Activated naive CD4-positive, alpha-beta T cell treated with anti-CD3 and anti-CD28 coated beads, Interleukin-2, amount 50 U/mL, for 24 hours (primary cell): ENCODE results near the gene TMEM132D.

Experiments used
- H3K27ac Mint-ChIP-seq: one replicate; pipeline ENCODE4 v1.8.0; 2021; ENCODE audit warnings: mild to moderate bottlenecking, mixed read lengths
- H3K27me3 Mint-ChIP-seq: one replicate; pipeline ENCODE4 v1.8.0; 2021; ENCODE audit warnings: mixed read lengths
- H3K36me3 Mint-ChIP-seq: one replicate; pipeline ENCODE4 v1.8.0; 2021; ENCODE audit warnings: mixed read lengths
- H3K4me1 Mint-ChIP-seq: one replicate; pipeline ENCODE4 v1.8.0; 2021; ENCODE audit warnings: mixed read lengths
- H3K4me3 Mint-ChIP-seq: one replicate; pipeline ENCODE4 v1.8.0; 2021; ENCODE audit warnings: mild to moderate bottlenecking, mixed read lengths
- H3K9me3 Mint-ChIP-seq: one replicate; pipeline ENCODE4 v1.8.0; 2021; ENCODE audit warnings: mixed read lengths

Gene TMEM132D

GRCh38 chr12:129494260-129494659 lies 409.6 kb downstream of the TMEM132D start:
- Mint-ChIP-seq H3K36me3 (no peaks in the 10 kb centered on the region), H3K9me3 (no peaks in the 10 kb centered on the region), H3K27me3 (peaks cover 3% of the 10 kb centered on the region), H3K27ac (no peak overlapping the region), H3K4me1 (no peaks in the 10 kb centered on the region), H3K4me3 (no peak overlapping the region)

- Mint-ChIP-seq H3K27me3 (peaks cover 3% of the 10 kb centered on the region), H3K4me1 (no peaks in the 10 kb centered on the region)
Measured at GRCh38 chr12:129489100-129489676, 414.6 kb downstream of the TMEM132D start.

GRCh38 chr12:129486931-129487330 lies 416.9 kb downstream of the TMEM132D start:
- no peak overlapping the region for H3K27ac Mint-ChIP-seq
- H3K27me3 Mint-ChIP-seq: peaks cover 2% of the 10 kb centered on the region
- H3K4me3 Mint-ChIP-seq: no peak overlapping the region
- H3K36me3 Mint-ChIP-seq: no peaks in the 10 kb centered on the region
- H3K4me1 Mint-ChIP-seq: no peaks in the 10 kb centered on the region
- no peaks in the 10 kb centered on the region for H3K9me3 Mint-ChIP-seq

More at GRCh38 chr12:129489100-129489676, 414.6 kb downstream of the TMEM132D start:
- Mint-ChIP-seq H3K4me3 (no peak overlapping the region), H3K9me3 (no peaks in the 10 kb centered on the region), H3K36me3 (no peaks in the 10 kb centered on the region), H3K27ac (no peak overlapping the region)

GRCh38 chr12:129483111-129483893 lies 420.5 kb downstream of the TMEM132D start:
- Mint-ChIP-seq H3K9me3 (no peaks in the 10 kb centered on the region), H3K4me1 (no peaks in the 10 kb centered on the region), H3K36me3 (no peaks in the 10 kb centered on the region), H3K4me3 (no peak overlapping the region), H3K27ac (no peak overlapping the region), H3K27me3 (no peaks in the 10 kb centered on the region)

GRCh38 chr12:129481921-129482320 lies 421.9 kb downstream of the TMEM132D start:
- no peak overlapping the region for H3K27ac Mint-ChIP-seq
- H3K36me3 Mint-ChIP-seq: no peaks in the 10 kb centered on the region
- H3K27me3 Mint-ChIP-seq: no peaks in the 10 kb centered on the region
- no peaks in the 10 kb centered on the region for H3K9me3 Mint-ChIP-seq
- H3K4me3 Mint-ChIP-seq: no peak overlapping the region
- no peaks in the 10 kb centered on the region for H3K4me1 Mint-ChIP-seq

GRCh38 chr12:129470196-129470595 lies 433.6 kb downstream of the TMEM132D start:
- peaks cover 6% of the 10 kb centered on the region for H3K9me3 Mint-ChIP-seq
- H3K27me3 Mint-ChIP-seq: no peaks in the 10 kb centered on the region
- H3K4me1 Mint-ChIP-seq: no peaks in the 10 kb centered on the region
- H3K27ac Mint-ChIP-seq: no peak overlapping the region
- no peak overlapping the region for H3K4me3 Mint-ChIP-seq
- no peaks in the 10 kb centered on the region for H3K36me3 Mint-ChIP-seq

GRCh38 chr12:129467726-129468125 lies 436.1 kb downstream of the TMEM132D start:
- Mint-ChIP-seq H3K27ac (no peak overlapping the region), H3K36me3 (no peaks in the 10 kb centered on the region), H3K4me3 (no peak overlapping the region), H3K27me3 (no peaks in the 10 kb centered on the region), H3K4me1 (no peaks in the 10 kb centered on the region), H3K9me3 (peaks cover 6% of the 10 kb centered on the region)

- H3K27me3 Mint-ChIP-seq: no peaks in the 10 kb centered on the region
- H3K27ac Mint-ChIP-seq: no peak overlapping the region
- no peaks in the 10 kb centered on the region for H3K4me1 Mint-ChIP-seq
- peaks cover 6% of the 10 kb centered on the region for H3K9me3 Mint-ChIP-seq
- H3K36me3 Mint-ChIP-seq: no peaks in the 10 kb centered on the region
- no peak overlapping the region for H3K4me3 Mint-ChIP-seq
Measured at GRCh38 chr12:129467289-129467688, 436.5 kb downstream of the TMEM132D start.

GRCh38 chr12:129466499-129466898 lies 437.3 kb downstream of the TMEM132D start:
- Mint-ChIP-seq H3K9me3 (peaks cover 6% of the 10 kb centered on the region), H3K27me3 (no peaks in the 10 kb centered on the region), H3K27ac (no peak overlapping the region), H3K36me3 (no peaks in the 10 kb centered on the region), H3K4me3 (no peak overlapping the region), H3K4me1 (no peaks in the 10 kb centered on the region)

GRCh38 chr12:129459886-129460285 lies 443.9 kb downstream of the TMEM132D start:
- no peak overlapping the region for H3K27ac Mint-ChIP-seq
- no peaks in the 10 kb centered on the region for H3K36me3 Mint-ChIP-seq
- no peak overlapping the region for H3K4me3 Mint-ChIP-seq
- H3K9me3 Mint-ChIP-seq: no peaks in the 10 kb centered on the region
- no peaks in the 10 kb centered on the region for H3K27me3 Mint-ChIP-seq
- H3K4me1 Mint-ChIP-seq: no peaks in the 10 kb centered on the region

- H3K9me3 Mint-ChIP-seq: no peaks in the 10 kb centered on the region
- no peaks in the 10 kb centered on the region for H3K27me3 Mint-ChIP-seq
- no peak overlapping the region for H3K27ac Mint-ChIP-seq
- no peaks in the 10 kb centered on the region for H3K4me1 Mint-ChIP-seq
- no peaks in the 10 kb centered on the region for H3K36me3 Mint-ChIP-seq
- H3K4me3 Mint-ChIP-seq: no peak overlapping the region
Measured at GRCh38 chr12:129446696-129447095, 457.1 kb downstream of the TMEM132D start.

- no peaks in the 10 kb centered on the region for H3K4me1 Mint-ChIP-seq
- no peak overlapping the region for H3K4me3 Mint-ChIP-seq
- peaks cover 17% of the 10 kb centered on the region for H3K9me3 Mint-ChIP-seq
- no peak overlapping the region for H3K27ac Mint-ChIP-seq
- H3K27me3 Mint-ChIP-seq: no peaks in the 10 kb centered on the region
- no peaks in the 10 kb centered on the region for H3K36me3 Mint-ChIP-seq
Measured at GRCh38 chr12:129440278-129440677, 463.5 kb downstream of the TMEM132D start.

GRCh38 chr12:129434790-129435189 lies 469.0 kb downstream of the TMEM132D start:
- Mint-ChIP-seq H3K9me3 (peaks cover 16% of the 10 kb centered on the region), H3K4me1 (no peaks in the 10 kb centered on the region), H3K27ac (no peak overlapping the region), H3K4me3 (no peak overlapping the region), H3K27me3 (no peaks in the 10 kb centered on the region), H3K36me3 (no peaks in the 10 kb centered on the region)

- Mint-ChIP-seq H3K36me3 (no peaks in the 10 kb centered on the region), H3K4me1 (no peaks in the 10 kb centered on the region), H3K4me3 (no peak overlapping the region), H3K27ac (no peak overlapping the region), H3K27me3 (no peaks in the 10 kb centered on the region), H3K9me3 (peaks cover 6% of the 10 kb centered on the region)
Measured at GRCh38 chr12:129428240-129428936, 475.4 kb downstream of the TMEM132D start.

GRCh38 chr12:129423041-129423580 lies 480.7 kb downstream of the TMEM132D start:
- H3K36me3 Mint-ChIP-seq: no peaks in the 10 kb centered on the region
- peaks cover 8% of the 10 kb centered on the region for H3K9me3 Mint-ChIP-seq
- H3K4me1 Mint-ChIP-seq: no peaks in the 10 kb centered on the region
- H3K27me3 Mint-ChIP-seq: no peaks in the 10 kb centered on the region
- no peak overlapping the region for H3K27ac Mint-ChIP-seq
- no peak overlapping the region for H3K4me3 Mint-ChIP-seq

- H3K4me1 Mint-ChIP-seq: no peaks in the 10 kb centered on the region
- no peaks in the 10 kb centered on the region for H3K36me3 Mint-ChIP-seq
- no peaks in the 10 kb centered on the region for H3K27me3 Mint-ChIP-seq
- no peak overlapping the region for H3K27ac Mint-ChIP-seq
- H3K9me3 Mint-ChIP-seq: no peaks in the 10 kb centered on the region
- no peak overlapping the region for H3K4me3 Mint-ChIP-seq
Measured at GRCh38 chr12:129413295-129413694, 490.5 kb downstream of the TMEM132D start.
